H9 (cell line): ENCODE measurements around the gene CPB2. TPM values are rescaled to one million over a fixed set of nuclear protein-coding genes. Genes with fewer than 3 reads are reported as not detected.

ENCODE experiments used
- DNase-seq: peaks from one replicate; pipeline ENCODE4 v3.0.0-alpha.2; 2017
- H2AFZ ChIP-seq: one replicate; pipeline ENCODE4 v1.6.1; 2013; ENCODE audit warnings: mild to moderate bottlenecking, low read length, control low read depth, moderate library complexity
- H2AK5ac ChIP-seq: 2 replicates; pipeline ENCODE4 v1.6.1; 2013; ENCODE audit warnings: low read length, control low read depth, mixed read lengths; ENCODE audit not compliant: insufficient read length
- H2BK120ac ChIP-seq: one replicate; pipeline ENCODE4 v1.6.1; 2013; ENCODE audit warnings: low read depth, mild to moderate bottlenecking, low read length, control low read depth, inconsistent platforms; ENCODE audit not compliant: poor library complexity, severe bottlenecking
- H2BK12ac ChIP-seq: 2 replicates; pipeline ENCODE4 v1.6.1; 2013; ENCODE audit warnings: low read length, control low read depth, mixed read lengths, low read depth; ENCODE audit not compliant: insufficient read length
- H2BK15ac ChIP-seq: 2 replicates; pipeline ENCODE4 v1.6.1; 2013; ENCODE audit warnings: low read depth, low read length, control low read depth
- H2BK20ac ChIP-seq: one replicate; pipeline ENCODE4 v1.6.1; 2013; ENCODE audit warnings: low read depth, mild to moderate bottlenecking, low read length, control low read depth, inconsistent platforms; ENCODE audit not compliant: poor library complexity, severe bottlenecking
- H2BK5ac ChIP-seq: 2 replicates; pipeline ENCODE4 v1.6.1; 2013; ENCODE audit warnings: low read length, control low read depth, mixed read lengths; ENCODE audit not compliant: insufficient read length
- H3K14ac ChIP-seq: 2 replicates; pipeline ENCODE4 v1.6.1; 2013; ENCODE audit warnings: low read length, control low read depth; ENCODE audit not compliant: insufficient read depth
- H3K18ac ChIP-seq: 2 replicates; pipeline ENCODE4 v1.6.1; 2013; ENCODE audit warnings: low read depth, mild to moderate bottlenecking, mixed read lengths, low read length, control low read depth; ENCODE audit not compliant: insufficient read length
- H3K23ac ChIP-seq: 2 replicates; pipeline ENCODE4 v1.6.1; 2013; ENCODE audit warnings: low read length, control low read depth, mixed read lengths, low read depth; ENCODE audit not compliant: insufficient read length
- H3K23me2 ChIP-seq: 2 replicates; pipeline ENCODE4 v1.6.1; 2013; ENCODE audit warnings: low read depth, mild to moderate bottlenecking, mixed read lengths, low read length, control low read depth; ENCODE audit not compliant: insufficient read length, poor library complexity, severe bottlenecking
- H3K27ac ChIP-seq: 2 replicates; pipeline ENCODE4 v1.5.1; 2013; ENCODE audit warnings: low read length, control low read depth, mixed read lengths, low read depth; ENCODE audit not compliant: insufficient read length
- H3K27me3 ChIP-seq: 2 replicates; pipeline ENCODE4 v1.6.1; 2013; ENCODE audit warnings: low read length, control low read depth, inconsistent platforms; ENCODE audit not compliant: insufficient read depth
- H3K4ac ChIP-seq: 2 replicates; pipeline ENCODE4 v1.6.1; 2013; ENCODE audit warnings: low read depth, mild to moderate bottlenecking, control low read depth, inconsistent platforms, low read length, moderate library complexity
- H3K4me1 ChIP-seq: 2 replicates; pipeline ENCODE4 v1.6.1; 2013; ENCODE audit warnings: low read length, control low read depth, inconsistent platforms; ENCODE audit not compliant: insufficient read depth
- H3K4me2 ChIP-seq: 2 replicates; pipeline ENCODE4 v1.6.1; 2013; ENCODE audit warnings: low read length, control low read depth, mixed read lengths; ENCODE audit not compliant: insufficient read length, insufficient read depth
- H3K56ac ChIP-seq: 2 replicates; pipeline ENCODE4 v1.6.1; 2013; ENCODE audit warnings: low read depth, mild to moderate bottlenecking, mixed read lengths, low read length, control low read depth; ENCODE audit not compliant: insufficient read length
- H3K79me1 ChIP-seq: 2 replicates; pipeline ENCODE4 v1.6.1; 2013; ENCODE audit warnings: low read depth, mild to moderate bottlenecking, moderate library complexity, low read length, control low read depth, inconsistent platforms; ENCODE audit not compliant: insufficient read depth, poor library complexity, severe bottlenecking
- H3K79me2 ChIP-seq: 2 replicates; pipeline ENCODE4 v1.6.1; 2013; ENCODE audit warnings: low read length, control low read depth, inconsistent platforms; ENCODE audit not compliant: insufficient read depth
- H3K9ac ChIP-seq: 2 replicates; pipeline ENCODE4 v1.6.1; 2013; ENCODE audit warnings: low read length, control low read depth, mixed read lengths; ENCODE audit not compliant: insufficient read length; ENCODE audit errors: extremely low read depth
- H3K9me3 ChIP-seq: one replicate; pipeline ENCODE4 v1.6.1; 2013; ENCODE audit warnings: low read depth, low read length, inconsistent platforms; ENCODE audit not compliant: control insufficient read depth
- H3T11ph ChIP-seq: one replicate; pipeline ENCODE4 v1.6.1; 2013; ENCODE audit warnings: mild to moderate bottlenecking, low read length, control low read depth, inconsistent platforms
- H4K20me1 ChIP-seq: one replicate; pipeline ENCODE4 v1.6.1; 2013; ENCODE audit not compliant: control insufficient read depth, insufficient read length, insufficient read depth
- H4K5ac ChIP-seq: 2 replicates; pipeline ENCODE4 v1.6.1; 2013; ENCODE audit warnings: low read depth, mild to moderate bottlenecking, mixed read lengths, low read length, control low read depth; ENCODE audit not compliant: insufficient read length
- H4K8ac ChIP-seq: replicated peaks from 2 replicates; pipeline ENCODE4 v1.6.1; 2013; ENCODE audit warnings: low read length, control low read depth, mixed read lengths, low read depth; ENCODE audit not compliant: insufficient read length
- H4K91ac ChIP-seq: 2 replicates; pipeline ENCODE4 v1.6.1; 2013; ENCODE audit warnings: low read depth, mild to moderate bottlenecking, moderate library complexity, mixed read lengths, low read length, control low read depth; ENCODE audit not compliant: insufficient read length
- H3K27ac Mint-ChIP-seq, 3 experiments: 2 replicates in 2 of 3; 3 replicates in 1 of 3; pipeline ENCODE4 v1.8.0; 2020 to 2021; ENCODE audit warnings: mixed read lengths in 3 of 3, mild to moderate bottlenecking in 1 of 3, moderate library complexity in 1 of 3
- H3K27me3 Mint-ChIP-seq: 2 replicates; pipeline ENCODE4 v1.8.0; 2021; ENCODE audit warnings: low read depth, mild to moderate bottlenecking, moderate library complexity, mixed read lengths
- H3K36me3 Mint-ChIP-seq, 3 experiments: 2 replicates in 2 of 3; 3 replicates in 1 of 3; pipeline ENCODE4 v1.8.0; 2020 to 2021; ENCODE audit warnings: low read depth in 3 of 3, mixed read lengths in 3 of 3; ENCODE audit not compliant: insufficient read depth in 1 of 3
- H3K4me1 Mint-ChIP-seq, 2 experiments: 2 replicates each; pipeline ENCODE4 v1.8.0; 2020; ENCODE audit warnings: mixed read lengths in 2 of 2
- H3K4me3 Mint-ChIP-seq, 2 experiments: 2 replicates in 1 of 2; 3 replicates in 1 of 2; pipeline ENCODE4 v1.8.0; 2020 to 2021; ENCODE audit warnings: mild to moderate bottlenecking in 2 of 2, mixed read lengths in 2 of 2, moderate library complexity in 1 of 2
- H3K9me3 Mint-ChIP-seq, 2 experiments: 2 replicates in 1 of 2; 3 replicates in 1 of 2; pipeline ENCODE4 v1.8.0; 2020; ENCODE audit warnings: mild to moderate bottlenecking in 2 of 2, mixed read lengths in 2 of 2, moderate library complexity in 1 of 2
- WGBS: extraction: QIAGEN DNeasy Blood & Tissue Kit; methylation state at CpG from one replicate; pipeline ENCODE4 v1.1.7; 2013; ENCODE audit warnings: missing lambda C conversion rate, low lambda C conversion rate, mixed read lengths; ENCODE audit not compliant: insufficient read length; ENCODE audit errors: extremely low coverage; 5-methylcytosine and 5-hydroxymethylcytosine counted together
- total RNA-seq: library from RNA; stranded (reverse); gene quantifications from 2 replicates; pipeline ENCODE4 v1.2.1, GENCODE V29; 2021
- TF ChIP-seq, protein P1 (sequence below): fragments of 200-600 bp; sonication (generic); conservative IDR thresholded peaks from 3 replicates; pipeline ENCODE4 v1.8.0; 2021; ENCODE audit warnings: antibody characterized with exemption, mild to moderate bottlenecking

The CPB2 gene
- total RNA-seq, 1 experiment from 2014 or later = not detected

DNA sequence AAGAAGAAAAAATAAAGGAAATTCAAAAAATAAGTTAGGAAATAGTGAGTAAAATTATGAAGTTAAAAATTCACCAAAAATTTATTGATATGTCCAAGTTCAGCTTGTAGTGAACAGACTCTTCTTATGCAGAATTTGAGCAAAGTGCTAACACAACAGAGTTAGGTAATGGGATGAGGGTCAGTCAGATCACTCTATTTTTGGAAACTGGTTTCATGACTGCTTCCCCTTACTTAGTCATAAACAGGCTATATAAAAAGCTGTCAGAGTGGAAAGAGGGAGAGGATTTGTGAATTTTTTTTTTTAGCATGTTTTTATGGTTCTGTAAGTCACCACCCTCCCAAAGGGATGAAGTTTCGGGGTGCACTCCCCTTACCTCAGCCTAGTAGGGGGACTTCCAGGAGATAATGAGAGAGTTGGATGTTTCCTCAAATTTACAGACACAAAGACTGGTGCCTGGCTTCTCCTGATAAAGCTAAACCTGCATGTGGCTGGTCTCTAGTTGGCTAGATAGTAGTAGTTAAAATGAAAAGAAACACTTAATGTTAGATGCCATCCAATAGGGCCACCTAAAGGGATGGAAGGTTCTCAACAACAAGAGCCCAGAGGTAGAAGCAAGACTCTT, 4.5 kb downstream of the CPB2 start:
- no peak for DNase-seq
- Histone ChIP-seq H3K23me2 (no peaks in the 10 kb centered on the region), H3K56ac (no peak overlapping the region), H3K79me1 (no peaks in the 10 kb centered on the region), H4K5ac (no peak overlapping the region), H3K4me1 (no peaks in the 10 kb centered on the region; the same call in 1 of the 2 replicates), H3K4ac (no peak overlapping the region), H3K9me3 (no peaks in the 10 kb centered on the region), H2BK5ac (no peak overlapping the region), H3K23ac (no peak overlapping the region), H2AFZ (peak overlapping the region; percentile 64), H3K18ac (no peak overlapping the region), H3K79me2 (no peaks in the 10 kb centered on the region), H2BK120ac (no peak overlapping the region), H3K4me2 (no peak overlapping the region), H4K20me1 (no peaks in the 10 kb centered on the region), H2BK15ac (no peak overlapping the region), H3K27ac (no peak overlapping the region), H2BK20ac (no peak overlapping the region), H3T11ph (no peak overlapping the region), H2BK12ac (no peak overlapping the region), H4K91ac (no peak overlapping the region), H2AK5ac (no peak overlapping the region), H3K27me3 (no peaks in the 10 kb centered on the region), H3K14ac (no peak overlapping the region), H4K8ac (no peak overlapping the region), H3K9ac (no peak overlapping the region)
- peaks cover 3 to 4% of the 10 kb centered on the region in 2 experiments; a peak in 1 of 4 replicates for H3K4me1 Mint-ChIP-seq
- no peaks in the 10 kb centered on the region for H3K9me3 Mint-ChIP-seq
- TF ChIP-seq, protein P1, sequence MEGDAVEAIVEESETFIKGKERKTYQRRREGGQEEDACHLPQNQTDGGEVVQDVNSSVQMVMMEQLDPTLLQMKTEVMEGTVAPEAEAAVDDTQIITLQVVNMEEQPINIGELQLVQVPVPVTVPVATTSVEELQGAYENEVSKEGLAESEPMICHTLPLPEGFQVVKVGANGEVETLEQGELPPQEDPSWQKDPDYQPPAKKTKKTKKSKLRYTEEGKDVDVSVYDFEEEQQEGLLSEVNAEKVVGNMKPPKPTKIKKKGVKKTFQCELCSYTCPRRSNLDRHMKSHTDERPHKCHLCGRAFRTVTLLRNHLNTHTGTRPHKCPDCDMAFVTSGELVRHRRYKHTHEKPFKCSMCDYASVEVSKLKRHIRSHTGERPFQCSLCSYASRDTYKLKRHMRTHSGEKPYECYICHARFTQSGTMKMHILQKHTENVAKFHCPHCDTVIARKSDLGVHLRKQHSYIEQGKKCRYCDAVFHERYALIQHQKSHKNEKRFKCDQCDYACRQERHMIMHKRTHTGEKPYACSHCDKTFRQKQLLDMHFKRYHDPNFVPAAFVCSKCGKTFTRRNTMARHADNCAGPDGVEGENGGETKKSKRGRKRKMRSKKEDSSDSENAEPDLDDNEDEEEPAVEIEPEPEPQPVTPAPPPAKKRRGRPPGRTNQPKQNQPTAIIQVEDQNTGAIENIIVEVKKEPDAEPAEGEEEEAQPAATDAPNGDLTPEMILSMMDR = no peak
- no peak overlapping the region for H3K4me3 Mint-ChIP-seq
- peaks cover 1% of the 10 kb centered on the region; the same call in 1 of the 2 replicates for H3K27me3 Mint-ChIP-seq
- no CpG with 5 or more reads among the region's 1 CpG for WGBS
- H3K27ac Mint-ChIP-seq = no peak overlapping the region
- no peaks in the 10 kb centered on the region for H3K36me3 Mint-ChIP-seq
